Neural progenitor cell (in vitro differentiated cells): ENCODE results near the gene LRP1B.

Source experiments
- EZH2 ChIP-seq: fragments of 200-600 bp; sonication (generic); IDR thresholded peaks from 2 replicates; pipeline ENCODE4 v1.6.1; 2017; ENCODE audit warnings: antibody characterized with exemption, mild to moderate bottlenecking, moderate library complexity
- EZH2phosphoT487 ChIP-seq: fragments of 200-600 bp; sonication (generic); IDR thresholded peaks from 2 replicates; pipeline ENCODE4 v1.6.1; 2017; ENCODE audit warnings: antibody characterized with exemption
- TF ChIP-seq, protein P1 (sequence below): fragments of 200-600 bp; sonication (generic); IDR thresholded peaks from 2 replicates; pipeline ENCODE4 v1.5.1; 2017; ENCODE audit warnings: antibody characterized with exemption, mild to moderate bottlenecking

DNA sequence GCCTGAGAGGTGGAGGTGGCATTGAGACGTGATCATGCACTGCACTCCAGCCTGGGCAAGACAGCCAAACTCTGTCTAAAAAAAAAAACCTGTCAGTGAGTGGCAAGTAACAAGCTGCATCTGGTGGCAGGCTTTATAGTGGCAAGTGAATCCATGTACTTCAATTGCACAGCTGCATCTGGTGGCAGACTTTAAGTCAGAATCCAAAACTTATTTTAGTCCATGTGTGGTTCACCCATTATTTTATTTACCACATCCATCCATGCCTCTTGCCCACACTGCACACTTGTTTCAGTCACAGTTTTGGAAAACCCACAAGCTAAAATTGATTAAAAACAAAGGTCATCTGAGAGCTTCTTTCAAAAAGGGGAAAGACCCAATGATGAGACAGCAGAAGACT is 1714.2 kb downstream of the LRP1B start:
- TF ChIP-seq, protein P1, sequence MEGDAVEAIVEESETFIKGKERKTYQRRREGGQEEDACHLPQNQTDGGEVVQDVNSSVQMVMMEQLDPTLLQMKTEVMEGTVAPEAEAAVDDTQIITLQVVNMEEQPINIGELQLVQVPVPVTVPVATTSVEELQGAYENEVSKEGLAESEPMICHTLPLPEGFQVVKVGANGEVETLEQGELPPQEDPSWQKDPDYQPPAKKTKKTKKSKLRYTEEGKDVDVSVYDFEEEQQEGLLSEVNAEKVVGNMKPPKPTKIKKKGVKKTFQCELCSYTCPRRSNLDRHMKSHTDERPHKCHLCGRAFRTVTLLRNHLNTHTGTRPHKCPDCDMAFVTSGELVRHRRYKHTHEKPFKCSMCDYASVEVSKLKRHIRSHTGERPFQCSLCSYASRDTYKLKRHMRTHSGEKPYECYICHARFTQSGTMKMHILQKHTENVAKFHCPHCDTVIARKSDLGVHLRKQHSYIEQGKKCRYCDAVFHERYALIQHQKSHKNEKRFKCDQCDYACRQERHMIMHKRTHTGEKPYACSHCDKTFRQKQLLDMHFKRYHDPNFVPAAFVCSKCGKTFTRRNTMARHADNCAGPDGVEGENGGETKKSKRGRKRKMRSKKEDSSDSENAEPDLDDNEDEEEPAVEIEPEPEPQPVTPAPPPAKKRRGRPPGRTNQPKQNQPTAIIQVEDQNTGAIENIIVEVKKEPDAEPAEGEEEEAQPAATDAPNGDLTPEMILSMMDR = no peak
- no peak for TF ChIP-seq EZH2phosphoT487
- TF ChIP-seq EZH2 = no peak
